Measurements from ENCODE around the gene GUCY1B1. TPM values are rescaled to one million over a fixed set of nuclear protein-coding genes. Genes with fewer than 3 reads are reported as not detected.

The GUCY1B1 gene
- 1 to 10 TPM; 1.4 to 7.4 (median 3.6) TPM for total RNA-seq

DNA sequence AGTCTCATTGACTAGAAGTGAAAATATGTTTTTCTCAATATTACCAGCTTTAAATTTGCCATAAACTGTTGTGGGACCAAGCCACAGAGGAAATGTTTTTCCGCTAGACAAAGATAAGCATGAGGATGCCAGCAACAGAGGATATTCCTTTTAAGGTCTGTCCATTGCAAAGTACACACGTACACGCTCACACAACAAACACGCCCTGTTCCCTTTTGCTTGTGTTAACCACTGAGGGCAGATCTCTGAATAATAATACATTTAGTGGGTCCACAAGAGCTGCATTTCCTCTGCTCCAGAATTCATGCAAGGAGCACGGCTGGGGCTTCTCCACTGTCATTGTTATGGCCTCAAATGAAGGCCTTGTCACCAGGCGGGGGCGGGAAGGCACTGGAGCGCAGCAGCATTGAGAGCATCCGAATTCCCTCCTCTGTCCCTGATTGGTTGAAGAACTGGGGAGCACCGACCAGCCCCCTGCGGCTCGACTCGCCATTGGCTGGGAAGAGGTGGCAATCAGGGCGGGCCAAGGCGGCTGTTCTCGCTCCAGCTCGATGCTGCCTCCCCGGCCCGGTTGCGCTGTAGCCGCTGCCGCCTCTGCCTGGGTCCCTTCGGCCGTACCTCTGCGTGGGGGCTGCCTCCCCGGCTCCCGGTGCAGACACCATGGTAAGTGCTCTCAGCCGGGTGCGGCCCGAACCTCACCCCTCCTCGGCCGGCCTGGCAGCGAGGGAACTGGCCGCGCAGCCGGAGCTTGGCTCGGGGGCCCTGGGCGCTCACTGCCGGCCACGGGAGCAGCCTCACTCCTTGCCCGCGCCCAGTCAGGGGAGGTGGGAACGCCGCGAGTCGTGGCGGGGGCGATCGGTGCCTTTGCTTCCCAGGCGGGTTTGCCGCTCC lies at the start of gene GUCY1B1:
TSS of gene GUCY1B1 (plus strand) at position 541 of the 891 bp plus-strand sequence. CDS start at position 661, 120 bp downstream.
- Histone ChIP-seq H3K36me3 (no peaks in the 10 kb centered on the region), H3K27ac (peak within 1 kb of the TSS; percentile 79 to 94 (median 87)), H3K4me3 (peak within 1 kb of the TSS; percentile 51 to 83 (median 70)), H3K4me1 (peaks cover 4 to 23% (median 13%) of the 10 kb centered on the region in 3 donors), H3K27me3 (peaks cover 0 to 18% (median 0%) of the 10 kb centered on the region in 4 donors), H3K9me3 (no peaks in the 10 kb centered on the region)
- 54 to 67% methylated on average over 4 to 5 of the region's 51 CpGs for WGBS, 2 donors
- TF ChIP-seq POLR2A (IDR thresholded peaks at IDR 0.05): peak in 1 of 4 donors; percentile 51
- peak in 4 of 6 experiments; percentile 5 to 32 (median 27) for TF ChIP-seq CTCF (IDR thresholded peaks at IDR 0.05)
- DNase-seq: peak; percentile 43
- intact Hi-C loops (cut with DNase I): no loop called here

DNA sequence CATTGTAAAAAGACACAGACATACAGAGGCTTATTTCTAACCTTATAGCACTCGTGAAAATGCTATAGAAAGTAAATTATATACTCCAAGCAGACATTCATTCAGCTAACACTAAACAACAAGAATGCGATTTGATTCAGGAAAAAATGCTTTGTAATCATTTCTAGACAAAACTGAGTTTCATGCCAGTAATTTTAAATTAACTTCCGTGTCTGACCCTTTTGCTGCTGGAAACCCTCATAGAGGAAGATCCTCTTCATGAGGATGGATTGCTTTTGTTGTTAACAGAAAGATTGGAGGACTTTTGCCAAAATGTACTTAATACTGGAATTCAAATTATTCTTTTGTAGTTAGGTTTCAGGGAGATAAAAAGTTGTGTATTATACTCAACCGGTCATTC lies 48.9 kb upstream of the GUCY1B1 start:
- Histone ChIP-seq H3K27me3 (no peaks in the 10 kb centered on the region), H3K27ac (no peak overlapping the region), H3K4me1 (no peaks in the 10 kb centered on the region), H3K9me3 (no peaks in the 10 kb centered on the region), H3K4me3 (no peak overlapping the region), H3K36me3 (no peaks in the 10 kb centered on the region)
- 53 to 58% methylated on average over 4 of the region's 4 CpGs for WGBS, 2 donors
- intact Hi-C loops (cut with DNase I): no loop called here
- DNase-seq: no peak
- TF ChIP-seq POLR2A (IDR thresholded peaks at IDR 0.05) (no peak), CTCF (IDR thresholded peaks at IDR 0.05) (no peak)

- H3K4me1 ChIP-seq: no peaks in the 10 kb centered on the region
- no peaks in the 10 kb centered on the region for H3K36me3 ChIP-seq
- H3K4me3 ChIP-seq: no peak overlapping the region
- no peak overlapping the region for H3K27ac ChIP-seq
- H3K27me3 ChIP-seq: no peaks in the 10 kb centered on the region
- TF ChIP-seq POLR2A (IDR thresholded peaks at IDR 0.05) (no peak), CTCF (IDR thresholded peaks at IDR 0.05) (no peak)
- WGBS, 2 donors: 53 to 63% methylated on average over 1 of the region's 1 CpG
- intact Hi-C loops (cut with DNase I): no loop called here
- DNase-seq: no peak
- H3K9me3 ChIP-seq: no peaks in the 10 kb centered on the region
Observed at GRCh38 chr4:155711556-155711955, 47.3 kb upstream of the GUCY1B1 start.

DNA sequence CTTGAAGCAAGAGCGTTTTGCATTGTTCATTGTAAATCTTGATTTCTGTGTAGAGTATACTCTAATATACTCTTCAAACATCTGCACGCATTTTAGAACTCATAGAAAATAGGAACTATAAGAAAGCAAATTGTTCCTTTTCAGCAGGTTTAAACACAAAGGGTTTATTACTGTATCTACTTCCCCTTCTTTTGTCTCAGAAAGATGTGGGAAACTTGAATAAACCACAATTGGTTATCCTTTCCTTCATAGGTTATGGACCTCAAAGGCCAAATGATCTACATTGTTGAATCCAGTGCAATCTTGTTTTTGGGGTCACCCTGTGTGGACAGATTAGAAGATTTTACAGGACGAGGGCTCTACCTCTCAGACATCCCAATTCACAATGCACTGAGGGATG lies 46.0 kb upstream of the GUCY1B1 start:
- Histone ChIP-seq H3K4me3 (no peak overlapping the region), H3K27ac (no peak overlapping the region), H3K9me3 (no peaks in the 10 kb centered on the region), H3K4me1 (no peaks in the 10 kb centered on the region), H3K36me3 (no peaks in the 10 kb centered on the region), H3K27me3 (no peaks in the 10 kb centered on the region)
- WGBS, 2 donors: 68 to 75% methylated on average over 3 of the region's 3 CpGs
- no peak for DNase-seq
- intact Hi-C loops (cut with DNase I): no loop called here
- TF ChIP-seq POLR2A (IDR thresholded peaks at IDR 0.05) (no peak), CTCF (IDR thresholded peaks at IDR 0.05) (no peak)

DNA sequence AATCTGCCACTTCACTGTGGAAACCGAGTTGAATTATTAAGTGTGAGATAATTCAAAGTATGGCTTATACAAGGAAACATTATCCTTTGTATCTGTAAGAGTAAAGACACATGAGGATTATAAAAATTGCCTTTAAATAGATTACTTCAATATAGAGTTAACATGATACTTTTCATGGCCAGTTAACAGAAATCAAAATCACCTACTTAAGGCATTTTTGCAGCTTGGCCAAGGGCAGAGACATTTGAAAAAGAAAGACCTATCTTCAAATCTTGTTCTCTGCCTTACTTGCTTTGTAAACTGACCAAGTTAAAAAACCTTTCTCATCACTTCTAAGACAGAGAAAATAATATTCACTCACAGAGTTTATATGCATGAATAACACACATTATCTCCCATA lies 44.9 kb upstream of the GUCY1B1 start:
- Histone ChIP-seq H3K9me3 (no peaks in the 10 kb centered on the region), H3K4me1 (no peaks in the 10 kb centered on the region), H3K27me3 (peaks cover 0 to 2% (median 0%) of the 10 kb centered on the region in 4 donors), H3K4me3 (no peak overlapping the region), H3K36me3 (no peaks in the 10 kb centered on the region), H3K27ac (no peak overlapping the region)
- intact Hi-C loops (cut with DNase I): no loop called here
- no peak for TF ChIP-seq POLR2A (IDR thresholded peaks at IDR 0.05)
- TF ChIP-seq CTCF (IDR thresholded peaks at IDR 0.05): no peak
- 50 to 54% methylated on average over 1 of the region's 1 CpG for WGBS, 2 donors
- no peak for DNase-seq

Measured in esophagus squamous epithelium (tissue), 5 donors.